MM.1S (cell line): Measurements from ENCODE around the gene ITIH3.

Experiments
- EZH2 ChIP-seq: fragments of 300-600 bp; sonication (generic); optimal IDR thresholded peaks from 2 replicates; pipeline ENCODE3; 2017; ENCODE audit warnings: low read depth, mild to moderate bottlenecking, antibody characterized with exemption, low read length, mixed read lengths
- EZH2phosphoT487 ChIP-seq: fragments of 300-600 bp; sonication (generic); IDR thresholded peaks from 2 replicates; pipeline ENCODE4 v1.6.1; 2018; ENCODE audit warnings: antibody characterized with exemption, low read length
- TF ChIP-seq, protein P1 (sequence below): fragments of 300-600 bp; sonication (generic); IDR thresholded peaks from 2 replicates; pipeline ENCODE4 v1.5.1; 2016; ENCODE audit warnings: antibody characterized with exemption, low read length, mixed read lengths

DNA sequence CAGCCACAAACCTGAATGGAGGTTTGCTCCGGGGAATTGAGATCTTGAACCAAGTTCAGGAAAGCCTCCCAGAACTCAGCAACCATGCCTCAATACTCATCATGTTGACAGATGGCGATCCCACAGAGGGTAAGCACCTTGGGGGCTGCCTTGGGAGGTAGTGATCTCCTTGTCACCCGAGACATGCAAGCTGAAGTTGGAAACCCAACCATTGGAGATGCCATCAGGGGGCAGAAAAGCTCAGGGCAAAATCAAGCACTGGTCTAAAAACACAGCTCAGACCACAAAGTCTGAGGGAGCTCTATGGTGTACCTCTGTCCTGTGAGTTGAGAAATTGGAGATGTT is 11.4 kb upstream of the ITIH3 start:
- TF ChIP-seq, protein P1, sequence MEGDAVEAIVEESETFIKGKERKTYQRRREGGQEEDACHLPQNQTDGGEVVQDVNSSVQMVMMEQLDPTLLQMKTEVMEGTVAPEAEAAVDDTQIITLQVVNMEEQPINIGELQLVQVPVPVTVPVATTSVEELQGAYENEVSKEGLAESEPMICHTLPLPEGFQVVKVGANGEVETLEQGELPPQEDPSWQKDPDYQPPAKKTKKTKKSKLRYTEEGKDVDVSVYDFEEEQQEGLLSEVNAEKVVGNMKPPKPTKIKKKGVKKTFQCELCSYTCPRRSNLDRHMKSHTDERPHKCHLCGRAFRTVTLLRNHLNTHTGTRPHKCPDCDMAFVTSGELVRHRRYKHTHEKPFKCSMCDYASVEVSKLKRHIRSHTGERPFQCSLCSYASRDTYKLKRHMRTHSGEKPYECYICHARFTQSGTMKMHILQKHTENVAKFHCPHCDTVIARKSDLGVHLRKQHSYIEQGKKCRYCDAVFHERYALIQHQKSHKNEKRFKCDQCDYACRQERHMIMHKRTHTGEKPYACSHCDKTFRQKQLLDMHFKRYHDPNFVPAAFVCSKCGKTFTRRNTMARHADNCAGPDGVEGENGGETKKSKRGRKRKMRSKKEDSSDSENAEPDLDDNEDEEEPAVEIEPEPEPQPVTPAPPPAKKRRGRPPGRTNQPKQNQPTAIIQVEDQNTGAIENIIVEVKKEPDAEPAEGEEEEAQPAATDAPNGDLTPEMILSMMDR = no peak
- TF ChIP-seq EZH2 = no peak
- TF ChIP-seq EZH2phosphoT487 = no peak
